K562 (cell line): ENCODE measurements around the gene NAXD. TPM values are rescaled to one million over a fixed set of nuclear protein-coding genes. Genes with fewer than 3 reads are reported as not detected.

Experiments
- ATAC-seq: fragments of 200-7000 bp; cut with Tn5 transposase; 3 replicates; pipeline ENCODE4 v1.9.1; 2020; ENCODE audit warnings: moderate library complexity
- BruUV-seq: library from RNA; stranded (reverse); fragments of 400-500 nt; replicated peaks from 2 replicates; lab custom pipeline; 2021; lab: Mats Ljungman, UMichigan
- CTCF ChIA-PET: fragments of 300-600 bp; formaldehyde crosslinking; extraction: SDS; loops from one replicate; lab custom pipeline; 2021; ENCODE audit warnings: low intra/inter-chr PET ratio; lab: Yijun Ruan, JAX
- POLR2A ChIA-PET: fragments of 300-600, 350-650 bp; sonication (Branson Sonifier 250); formaldehyde crosslinking; extraction: SDS; loops from one replicate; lab custom pipeline; 2021; ENCODE audit warnings: antibody characterized with exemption, inconsistent platforms; lab: Yijun Ruan, JAX
- DNase-seq, 4 experiments: peaks; one replicate each; pipeline versions ENCODE4 v3.0.0 to v3.0.0-alpha.2; 2011 to 2018; ENCODE audit warnings: low spot score in 3 of 4, mixed read lengths in 3 of 4; ENCODE audit errors: extremely low read depth in 1 of 4
- FAIRE-seq: peaks from 2 replicates; lab custom pipeline; 2011; peaks lifted over from hg19 to GRCh38; lab: Jason Lieb, UNC
- H2AFZ ChIP-seq: 2 replicates; pipeline ENCODE4 v1.6.0; 2011; ENCODE audit warnings: low read depth, low read length, control low read depth, inconsistent platforms
- H3K27ac ChIP-seq: fragments of 200-600 bp; 3 replicates; pipeline ENCODE4 v1.8.0; 2011; ENCODE audit warnings: low read depth, mild to moderate bottlenecking, control low read depth, inconsistent platforms, low read length, moderate library complexity, mixed read lengths; ENCODE audit errors: extremely low read depth
- H3K27me3 ChIP-seq, 2 experiments: fragments of 300-600 bp in 1 of 2; 2 replicates in 1 of 2; 3 replicates in 1 of 2; pipeline versions ENCODE4 v1.6.0 to v1.8.0; 2011; ENCODE audit warnings: inconsistent platforms in 2 of 2, low read length in 2 of 2, mild to moderate bottlenecking in 1 of 2, mixed read lengths in 1 of 2, moderate library complexity in 1 of 2; ENCODE audit not compliant: control insufficient read depth in 2 of 2, insufficient read depth in 2 of 2
- H3K36me3 ChIP-seq: fragments of 300-600 bp; 3 replicates; pipeline ENCODE4 v1.8.0; 2011; ENCODE audit warnings: mild to moderate bottlenecking, low read length, inconsistent platforms; ENCODE audit not compliant: control insufficient read depth, insufficient read depth
- H3K4me1 ChIP-seq, 2 experiments: fragments of 200-600 bp in 1 of 2; replicated peaks in 1 of 2; 2 replicates in 1 of 2; 3 replicates in 1 of 2; pipeline versions ENCODE4 v1.5.1 to v1.8.0; 2011; ENCODE audit warnings: inconsistent platforms in 2 of 2, low read length in 2 of 2, mild to moderate bottlenecking in 1 of 2, mixed read lengths in 1 of 2, moderate library complexity in 1 of 2; ENCODE audit not compliant: control insufficient read depth in 2 of 2, insufficient read depth in 2 of 2
- H3K4me2 ChIP-seq: 2 replicates; pipeline ENCODE4 v1.6.1; 2011; ENCODE audit warnings: low read length, control low read depth, inconsistent platforms, mixed read lengths; ENCODE audit not compliant: insufficient read depth
- H3K4me3 ChIP-seq: fragments of 200-600 bp; sonication (generic), shearing (Covaris generic); 2 replicates; pipeline ENCODE4 v1.5.1; 2016; ENCODE audit warnings: control low read depth, inconsistent platforms
- H3K79me2 ChIP-seq: fragments of 200-600 bp; 3 replicates; pipeline ENCODE4 v1.8.0; 2011; ENCODE audit warnings: low read length, inconsistent platforms; ENCODE audit not compliant: control insufficient read depth, insufficient read depth
- H3K9ac ChIP-seq, 2 experiments: 2 replicates each; pipeline versions ENCODE4 v1.6.0 to v1.6.1; 2011; ENCODE audit warnings: low read depth in 2 of 2, low read length in 2 of 2, control low read depth in 1 of 2, inconsistent platforms in 1 of 2, mild to moderate bottlenecking in 1 of 2, mixed read lengths in 1 of 2; ENCODE audit not compliant: insufficient read depth in 1 of 2
- H3K9me1 ChIP-seq: one replicate; pipeline ENCODE4 v1.6.0; 2011; ENCODE audit warnings: inconsistent platforms, mild to moderate bottlenecking, low read length, moderate library complexity; ENCODE audit not compliant: control insufficient read depth, insufficient read depth
- H3K9me3 ChIP-seq: replicated peaks from 2 replicates; pipeline ENCODE4 v1.5.1; 2011; ENCODE audit warnings: low read depth, low read length, inconsistent platforms; ENCODE audit not compliant: control insufficient read depth, insufficient read depth
- H4K20me1 ChIP-seq: replicated peaks from 2 replicates; pipeline ENCODE4 v1.6.1; 2011; ENCODE audit warnings: low read length, inconsistent platforms, mixed read lengths; ENCODE audit not compliant: control insufficient read depth, insufficient read depth
- CREBBP ChIP-seq: IDR thresholded peaks from one replicate; pipeline ENCODE4 v1.6.1; 2012; ENCODE audit warnings: low read depth, mild to moderate bottlenecking, control low read depth, inconsistent platforms, low read length
- HMGXB4 ChIP-seq: sonication (generic); formaldehyde crosslinking; IDR thresholded peaks from 2 replicates; pipeline ENCODE4 v1.8.1; 2023; ENCODE audit warnings: mild to moderate bottlenecking, missing genetic modification reagents
- POLR2G ChIP-seq: fragments of 200-400 bp; formaldehyde crosslinking; IDR thresholded peaks from 2 replicates; pipeline ENCODE4 v1.6.1; 2017; ENCODE audit warnings: low read depth, mild to moderate bottlenecking, antibody characterized with exemption, low read length, moderate library complexity
- RBBP5 ChIP-seq: fragments of 200-600 bp; sonication (generic); IDR thresholded peaks from 2 replicates; pipeline ENCODE4 v1.6.1; 2012; ENCODE audit warnings: borderline replicate concordance, mild to moderate bottlenecking, low read length, control low read depth, inconsistent platforms; ENCODE audit not compliant: insufficient read depth, poor library complexity, severe bottlenecking
- WGBS: fragments of 100-300 bp; shearing (Covaris generic); methylation state at CpG from one replicate; pipeline ENCODE4 v1.1.6; 2016; ENCODE audit warnings: low coverage, mixed read lengths; ENCODE audit not compliant: insufficient coverage; ENCODE audit errors: missing lambda C conversion rate; 5-methylcytosine and 5-hydroxymethylcytosine counted together
- in situ Hi-C: fragments of 300-500 bp; cut with MboI; formaldehyde crosslinking; loops from 4 replicates; pipeline ENCODE4 v1.15.0; 2018; ENCODE audit warnings: inconsistent platforms, mixed read lengths
- intact Hi-C: fragments of 100-400 bp; cut with micrococcal nuclease; formaldehyde crosslinking; loops from 2 replicates; pipeline ENCODE4 v1.14.2; 2022
- polyA plus RNA-seq, 8 experiments: library from polyadenylated mRNA; depleted of rRNA in 4 of 8; stranded (reverse) in 5 of 8; unstranded in 3 of 8; fragments of >200 nt; fragmentation: Nextera tagmentation in 2 of 8; fragmentation: Illumina TruSeq in 1 of 8; extraction: Ambion mirVana in 2 of 8; extraction: Trizol in 1 of 8; gene quantifications; 2 replicates each; pipeline versions ENCODE4 v1.2.1 to v1.2.3, GENCODE V29; 2011 to 2014; ENCODE audit warnings: inconsistent platforms in 1 of 8, missing spikeins in 1 of 8
- total RNA-seq, 7 experiments: library from RNA; depleted of rRNA in 6 of 7; stranded (reverse); fragments of >200 nt in 6 of 7; fragmentation: Illumina TruSeq in 2 of 7; extraction: Trizol in 2 of 7; gene quantifications; 2 replicates each; pipeline versions ENCODE4 v1.2.1 to v1.2.3, GENCODE V29; 2011 to 2021; ENCODE audit warnings: low replicate concordance in 1 of 7

Gene NAXD
- total and polyA plus RNA-seq, 9 of the 15 experiments (the other 6 are each of a cell fraction or from before 2014, with no cell fraction given) = 0.59 to 20.6 (median 13.0) TPM

- H4K20me1 ChIP-seq = no peaks in the 10 kb centered on the region
- peaks cover 3% of the 10 kb centered on the region for H3K9me1 ChIP-seq
- no peak overlapping the region; a peak in 1 of 4 replicates for H3K9ac ChIP-seq
- H3K27me3 ChIP-seq = no peaks in the 10 kb centered on the region
- no peak overlapping the region for H3K4me3 ChIP-seq
- BruUV-seq = no TSS peak
- 86% methylated on average over 11 of the region's 28 CpGs for WGBS
- ChIA-PET CTCF (interaction anchor here (0.6 kb wide), 1 partner anchor 48 kb away, joined by 8 read pairs; no protein-coding TSS in a partner anchor), POLR2A (no interaction called here)
- no peak for FAIRE-seq
- peaks cover 4 to 28% of the 10 kb centered on the region in 2 experiments; a peak in 4 of 5 replicates for H3K4me1 ChIP-seq
- intact Hi-C loops = no loop called here
- peaks cover 51% of the 10 kb centered on the region; the same call in 2 of the 3 replicates for H3K36me3 ChIP-seq
- no peak for DNase-seq
- TF ChIP-seq CREBBP (no peak), POLR2G (peak; percentile 51), RBBP5 (no peak)
- no peak for ATAC-seq
- no peaks in the 10 kb centered on the region for H3K79me2 ChIP-seq
- no peak overlapping the region for H3K27ac ChIP-seq
- no peak overlapping the region for H3K4me2 ChIP-seq
- H2AFZ ChIP-seq = no peak overlapping the region
- in situ Hi-C loops = no loop called here
- H3K9me3 ChIP-seq = no peaks in the 10 kb centered on the region
These were observed 29.7 kb downstream of the NAXD start for GRCh38 chr13:110644892-110645521.

GRCh38 chr13:110645750-110646149, 30.4 kb downstream of the NAXD start:
- H3K36me3 ChIP-seq = peaks cover 50% of the 10 kb centered on the region; the same call in 2 of the 3 replicates
- H3K4me2 ChIP-seq = no peak overlapping the region
- no peak overlapping the region for H3K9ac ChIP-seq
- no peak for TF ChIP-seq HMGXB4
- no peak overlapping the region for H2AFZ ChIP-seq
- FAIRE-seq (no peak), ATAC-seq (no peak), DNase-seq (no peak)
- H4K20me1 ChIP-seq = no peaks in the 10 kb centered on the region
- intact Hi-C loops (no loop called here), in situ Hi-C loops (no loop called here)
- no peaks in the 10 kb centered on the region for H3K27me3 ChIP-seq
- peaks cover 3% of the 10 kb centered on the region for H3K9me1 ChIP-seq
- ChIA-PET POLR2A (interaction anchor here (0.8 to 1.2 kb wide), 2 partner anchors 29 to 70 kb away, joined by 3 read pairs; no protein-coding TSS in a partner anchor), CTCF (no interaction called here)
- H3K9me3 ChIP-seq = no peaks in the 10 kb centered on the region
- WGBS = 85% methylated on average over 5 of the region's 15 CpGs
- H3K4me3 ChIP-seq = no peak overlapping the region
- H3K79me2 ChIP-seq = no peaks in the 10 kb centered on the region
- H3K27ac ChIP-seq = no peak overlapping the region
- peaks cover 4 to 24% of the 10 kb centered on the region in 2 experiments; a peak in 4 of 5 replicates for H3K4me1 ChIP-seq
- BruUV-seq = no TSS peak
